Upper lobe of right lung (tissue), 1 donor: ENCODE measurements around the gene PNLIPRP1. TPM values are rescaled to one million over a fixed set of nuclear protein-coding genes. Genes with fewer than 3 reads are reported as not detected.

Experiments
- ATAC-seq: fragments of 200-7000 bp; cut with Tn5 transposase; one replicate; pipeline ENCODE4 v1.9.1; 2020; ENCODE audit warnings: mild to moderate bottlenecking, moderate library complexity
- DNase-seq: peaks from one replicate; pipeline ENCODE4 v3.0.0-alpha.2; 2020
- H3K27ac ChIP-seq: fragments of 200-600 bp; one replicate; pipeline ENCODE4 v1.8.0; 2022
- H3K27me3 ChIP-seq: fragments of 200-600 bp; one replicate; pipeline ENCODE4 v1.8.0; 2022; ENCODE audit warnings: mild to moderate bottlenecking
- H3K36me3 ChIP-seq: fragments of 200-600 bp; one replicate; pipeline ENCODE4 v1.8.0; 2022
- H3K4me1 ChIP-seq: fragments of 200-600 bp; one replicate; pipeline ENCODE4 v1.8.0; 2022
- H3K4me3 ChIP-seq: fragments of 200-600 bp; one replicate; pipeline ENCODE4 v1.8.0; 2022; ENCODE audit warnings: mild to moderate bottlenecking
- H3K9me3 ChIP-seq: fragments of 200-600 bp; one replicate; pipeline ENCODE4 v1.8.0; 2022
- intact Hi-C: fragments of 100-400 bp; cut with DNase I; formaldehyde crosslinking; loops from one replicate; pipeline ENCODE4 v1.11.0; 2022
- total RNA-seq: library from RNA; stranded (reverse); fragmentation: NEBNext Ultra II Directional; extraction: Animal tissue kit (Norgen Biotek cat#: 25700); gene quantifications from one replicate; pipeline ENCODE4 v1.2.1, GENCODE V29; 2021
- TF ChIP-seq, protein P1 (sequence below): fragments of 200-600 bp; IDR thresholded peaks from one replicate; pipeline ENCODE4 v1.8.0; 2022; ENCODE audit warnings: antibody characterized with exemption
- donor health status: DM: no; HTN: yes; CAD: no; lungs with severe emphysema.

The PNLIPRP1 gene
- total RNA-seq, 1 donor from 2014 or later = not detected

DNA sequence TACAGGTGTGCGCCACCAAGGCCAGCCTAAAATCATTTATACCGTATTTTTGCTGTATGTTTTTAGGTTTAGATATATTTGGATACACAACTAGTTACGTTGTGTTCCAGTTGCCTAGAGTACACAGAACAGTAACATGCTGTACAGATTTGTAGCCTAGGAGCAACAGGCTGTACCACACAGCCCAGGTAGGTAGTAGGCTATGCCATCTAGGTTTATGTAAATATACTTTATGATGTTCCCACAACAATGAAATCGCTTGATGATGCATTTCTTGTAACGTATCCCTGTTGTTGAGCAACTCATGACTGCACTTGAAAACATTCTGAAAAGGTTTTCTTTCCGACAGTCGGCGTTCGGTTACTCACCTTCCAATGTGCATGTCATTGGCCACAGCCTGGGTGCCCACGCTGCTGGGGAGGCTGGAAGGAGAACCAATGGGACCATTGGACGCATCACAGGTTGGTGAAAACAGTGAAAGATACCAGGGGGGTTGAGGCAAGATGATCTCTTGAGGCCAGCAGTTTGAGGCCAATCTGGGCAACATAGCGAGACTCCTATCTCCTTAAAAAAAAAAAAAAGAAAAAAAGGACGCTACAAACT lies 37.3 kb upstream of the PNLIPRP1 start:
- Histone ChIP-seq H3K4me1 (no peaks in the 10 kb centered on the region), H3K9me3 (no peaks in the 10 kb centered on the region), H3K27ac (no peak overlapping the region), H3K4me3 (no peak overlapping the region), H3K27me3 (no peaks in the 10 kb centered on the region), H3K36me3 (no peaks in the 10 kb centered on the region)
- no peak for DNase-seq
- ATAC-seq = no peak
- intact Hi-C loops = no loop called here
- TF ChIP-seq, protein P1, sequence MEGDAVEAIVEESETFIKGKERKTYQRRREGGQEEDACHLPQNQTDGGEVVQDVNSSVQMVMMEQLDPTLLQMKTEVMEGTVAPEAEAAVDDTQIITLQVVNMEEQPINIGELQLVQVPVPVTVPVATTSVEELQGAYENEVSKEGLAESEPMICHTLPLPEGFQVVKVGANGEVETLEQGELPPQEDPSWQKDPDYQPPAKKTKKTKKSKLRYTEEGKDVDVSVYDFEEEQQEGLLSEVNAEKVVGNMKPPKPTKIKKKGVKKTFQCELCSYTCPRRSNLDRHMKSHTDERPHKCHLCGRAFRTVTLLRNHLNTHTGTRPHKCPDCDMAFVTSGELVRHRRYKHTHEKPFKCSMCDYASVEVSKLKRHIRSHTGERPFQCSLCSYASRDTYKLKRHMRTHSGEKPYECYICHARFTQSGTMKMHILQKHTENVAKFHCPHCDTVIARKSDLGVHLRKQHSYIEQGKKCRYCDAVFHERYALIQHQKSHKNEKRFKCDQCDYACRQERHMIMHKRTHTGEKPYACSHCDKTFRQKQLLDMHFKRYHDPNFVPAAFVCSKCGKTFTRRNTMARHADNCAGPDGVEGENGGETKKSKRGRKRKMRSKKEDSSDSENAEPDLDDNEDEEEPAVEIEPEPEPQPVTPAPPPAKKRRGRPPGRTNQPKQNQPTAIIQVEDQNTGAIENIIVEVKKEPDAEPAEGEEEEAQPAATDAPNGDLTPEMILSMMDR = no peak

DNA sequence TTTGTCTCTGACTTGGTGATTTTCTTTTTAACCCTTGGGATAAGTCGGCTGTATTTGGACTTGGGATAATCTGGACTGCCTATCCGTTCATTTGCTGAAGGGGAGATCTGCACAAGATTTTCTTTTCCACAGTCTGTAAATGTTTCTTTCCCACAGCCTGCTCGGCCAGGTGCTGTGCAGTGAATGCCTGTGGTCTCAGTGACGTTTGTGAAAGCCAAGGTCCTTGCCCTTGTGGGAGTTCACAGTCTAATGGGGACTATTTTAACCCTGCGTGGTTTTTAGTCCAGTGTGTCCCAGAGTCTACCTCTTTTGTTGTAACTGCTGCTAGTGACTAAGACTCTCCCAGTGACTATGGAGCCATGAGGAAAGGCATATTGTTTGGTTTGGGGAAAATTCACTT lies 36.1 kb upstream of the PNLIPRP1 start:
- H3K27me3 ChIP-seq = no peaks in the 10 kb centered on the region
- TF ChIP-seq, protein P1 = no peak
- intact Hi-C loops = no loop called here
- no peak for ATAC-seq
- DNase-seq = no peak
- H3K9me3 ChIP-seq = no peaks in the 10 kb centered on the region
- H3K27ac ChIP-seq = no peak overlapping the region
- no peaks in the 10 kb centered on the region for H3K36me3 ChIP-seq
- H3K4me3 ChIP-seq = no peak overlapping the region
- H3K4me1 ChIP-seq = no peaks in the 10 kb centered on the region

DNA sequence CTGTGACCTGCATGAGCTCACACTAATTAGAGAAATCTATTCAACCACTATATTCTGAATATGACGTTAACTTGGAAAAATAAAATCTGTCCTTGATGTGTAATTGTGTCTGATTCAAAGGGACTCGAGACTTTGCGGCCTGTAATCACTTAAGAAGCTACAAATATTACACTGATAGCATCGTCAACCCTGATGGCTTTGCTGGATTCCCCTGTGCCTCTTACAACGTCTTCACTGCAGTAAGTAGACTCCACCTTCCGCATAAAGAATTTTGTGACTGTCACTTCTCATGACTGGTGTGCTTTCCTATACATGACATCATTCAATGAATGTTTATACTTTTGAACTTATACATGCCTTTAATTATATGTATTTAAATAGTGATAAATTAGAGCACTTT lies 34.9 kb upstream of the PNLIPRP1 start:
- Histone ChIP-seq H3K36me3 (no peaks in the 10 kb centered on the region), H3K4me1 (no peaks in the 10 kb centered on the region), H3K27me3 (no peaks in the 10 kb centered on the region), H3K9me3 (no peaks in the 10 kb centered on the region), H3K27ac (no peak overlapping the region), H3K4me3 (no peak overlapping the region)
- TF ChIP-seq, protein P1 = no peak
- no peak for DNase-seq
- intact Hi-C loops = no loop called here
- no peak for ATAC-seq

DNA sequence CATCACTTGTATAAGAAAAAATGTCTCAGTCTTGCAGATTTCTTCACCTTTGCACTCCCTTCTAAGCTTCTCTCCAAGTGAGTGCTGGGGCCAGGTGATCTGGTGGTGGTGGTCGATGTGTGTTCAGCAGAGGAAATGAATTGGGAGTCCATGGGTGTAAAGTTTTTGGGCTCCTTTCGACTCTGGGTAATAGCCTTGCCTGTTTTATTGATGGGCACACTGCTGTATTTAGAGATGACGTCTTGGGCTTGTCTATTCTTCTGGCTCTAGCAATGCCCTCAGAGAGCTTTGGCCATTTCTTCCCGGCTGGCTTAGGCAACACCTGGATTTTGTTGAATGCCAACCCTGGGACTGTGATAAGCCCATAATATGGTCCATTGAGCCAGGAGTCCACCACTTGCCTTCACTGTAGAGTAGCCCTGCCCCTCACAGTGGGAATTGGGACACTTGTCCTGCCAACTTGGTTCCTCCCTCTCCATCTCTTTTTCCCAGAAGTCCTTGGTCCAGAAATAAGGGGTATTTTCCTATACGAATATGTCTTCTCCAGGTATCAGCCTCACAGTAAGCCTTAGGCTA lies 33.4 kb upstream of the PNLIPRP1 start:
- H3K4me3 ChIP-seq = no peak overlapping the region
- intact Hi-C loops = no loop called here
- no peaks in the 10 kb centered on the region for H3K36me3 ChIP-seq
- no peak for ATAC-seq
- H3K4me1 ChIP-seq = no peaks in the 10 kb centered on the region
- H3K9me3 ChIP-seq = no peaks in the 10 kb centered on the region
- H3K27ac ChIP-seq = no peak overlapping the region
- no peaks in the 10 kb centered on the region for H3K27me3 ChIP-seq
- TF ChIP-seq, protein P1 = no peak
- no peak for DNase-seq

DNA sequence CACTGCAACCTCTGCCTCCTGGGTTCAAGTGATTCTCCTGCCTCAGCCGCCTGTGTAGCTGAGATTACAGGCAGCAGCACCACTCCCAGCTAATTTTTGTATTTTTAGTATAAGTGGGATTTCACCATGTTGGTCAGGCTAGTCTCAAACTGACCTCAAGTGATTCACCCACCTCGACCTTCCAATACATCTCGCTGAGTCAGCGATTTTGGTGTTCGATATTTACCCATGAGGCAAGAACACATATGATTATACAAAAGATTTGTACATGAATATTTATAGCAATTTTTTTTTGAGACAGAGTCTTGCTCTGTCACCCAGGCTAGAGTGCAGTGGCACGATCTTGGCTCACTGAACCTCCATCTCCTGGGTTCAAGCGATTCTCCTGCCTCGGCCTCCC lies 25.2 kb upstream of the PNLIPRP1 start:
- Histone ChIP-seq H3K4me1 (no peaks in the 10 kb centered on the region), H3K36me3 (no peaks in the 10 kb centered on the region), H3K27me3 (no peaks in the 10 kb centered on the region), H3K27ac (no peak overlapping the region), H3K4me3 (no peak overlapping the region), H3K9me3 (no peaks in the 10 kb centered on the region)
- DNase-seq (no peak), ATAC-seq (no peak)
- TF ChIP-seq, protein P1 = no peak
- intact Hi-C loops = no loop called here
